Esophagus muscularis mucosa (tissue), 3 donors: Measurements from ENCODE around the gene ZNF438.

ENCODE experiments used
- POLR2A ChIP-seq: fragments of 450-650 bp; IDR thresholded peaks from one replicate; pipeline ENCODE4 v1.6.1; 2017; ENCODE audit warnings: antibody characterized with exemption, moderate library complexity, mild to moderate bottlenecking, low read depth
- TF ChIP-seq, protein P1 (sequence below), 3 experiments: fragments of 200-600 bp in 2 of 3; fragments of 450-650 bp in 1 of 3; sonication (generic) in 2 of 3; IDR thresholded peaks; one replicate each; pipeline ENCODE4 v1.5.1; 2017 to 2019; ENCODE audit warnings: antibody characterized with exemption in 3 of 3, mild to moderate bottlenecking in 2 of 3, moderate library complexity in 1 of 3

DNA sequence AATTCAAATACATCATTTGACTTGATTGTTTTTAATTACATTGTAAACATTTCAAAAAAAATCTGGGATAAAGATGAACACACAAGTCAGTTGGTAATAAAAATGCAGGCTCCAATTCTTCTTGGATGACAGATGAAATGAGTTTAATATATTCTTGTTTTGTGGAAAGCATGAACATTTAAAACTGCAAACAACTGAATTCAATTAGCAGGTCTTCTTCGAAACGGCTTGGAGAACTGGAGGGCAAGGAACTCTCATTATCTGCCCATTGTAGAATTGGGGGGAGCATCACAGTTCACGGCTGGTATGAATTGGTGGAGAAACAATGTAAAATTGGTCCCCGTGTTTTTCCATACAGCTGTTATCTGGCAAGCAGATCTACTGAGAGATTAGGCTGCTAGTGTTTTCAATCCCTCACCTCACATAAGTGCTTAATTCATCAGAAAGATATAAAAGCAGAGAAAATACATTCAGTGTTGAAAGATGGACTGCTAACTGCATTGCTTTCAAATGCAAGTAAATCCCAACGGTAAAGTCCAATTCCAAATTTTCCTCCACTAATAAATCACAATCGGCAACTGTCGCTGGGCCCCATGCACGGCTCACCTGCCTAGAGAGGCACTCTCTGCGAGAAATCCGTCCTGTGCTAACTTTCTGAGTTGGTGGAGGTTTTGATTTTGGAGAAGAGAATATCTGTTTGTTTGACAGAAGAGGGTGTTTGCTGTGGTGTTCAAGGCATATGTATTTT is 199.5 kb downstream of the ZNF438 start:
- no peak for TF ChIP-seq POLR2A
- TF ChIP-seq, protein P1, sequence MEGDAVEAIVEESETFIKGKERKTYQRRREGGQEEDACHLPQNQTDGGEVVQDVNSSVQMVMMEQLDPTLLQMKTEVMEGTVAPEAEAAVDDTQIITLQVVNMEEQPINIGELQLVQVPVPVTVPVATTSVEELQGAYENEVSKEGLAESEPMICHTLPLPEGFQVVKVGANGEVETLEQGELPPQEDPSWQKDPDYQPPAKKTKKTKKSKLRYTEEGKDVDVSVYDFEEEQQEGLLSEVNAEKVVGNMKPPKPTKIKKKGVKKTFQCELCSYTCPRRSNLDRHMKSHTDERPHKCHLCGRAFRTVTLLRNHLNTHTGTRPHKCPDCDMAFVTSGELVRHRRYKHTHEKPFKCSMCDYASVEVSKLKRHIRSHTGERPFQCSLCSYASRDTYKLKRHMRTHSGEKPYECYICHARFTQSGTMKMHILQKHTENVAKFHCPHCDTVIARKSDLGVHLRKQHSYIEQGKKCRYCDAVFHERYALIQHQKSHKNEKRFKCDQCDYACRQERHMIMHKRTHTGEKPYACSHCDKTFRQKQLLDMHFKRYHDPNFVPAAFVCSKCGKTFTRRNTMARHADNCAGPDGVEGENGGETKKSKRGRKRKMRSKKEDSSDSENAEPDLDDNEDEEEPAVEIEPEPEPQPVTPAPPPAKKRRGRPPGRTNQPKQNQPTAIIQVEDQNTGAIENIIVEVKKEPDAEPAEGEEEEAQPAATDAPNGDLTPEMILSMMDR (IDR thresholded peaks at IDR 0.05) = no peak
